Measurements from ENCODE around the gene TICAM1. TPM values are rescaled to one million over a fixed set of nuclear protein-coding genes. Genes with fewer than 3 reads are reported as not detected.
"Not testable (repeated sequence)": the region's sequence is repeated elsewhere in the genome, so short reads cannot be mapped to it uniquely, and the experiment has no call there.

Gene TICAM1
- total and polyA plus RNA-seq, 2 donors from 2014 or later = 9.9 to 23.0 TPM

GRCh38 chr19:4839192-4839591 lies 7.7 kb upstream of the TICAM1 start:
- Histone ChIP-seq H3K4me1 (ENCODE audit: control insufficient read depth in 2 of 3, insufficient read depth in 2 of 3, low read depth in 1 of 3, low read length in 3 of 3) (no peaks in the 10 kb centered on the region), H3K27ac (ENCODE audit: low read depth in 2 of 2, low read length in 2 of 2) (no peak overlapping the region), H3K36me3 (ENCODE audit: control insufficient read depth in 2 of 3, insufficient read depth in 3 of 3, low read length in 3 of 3) (no peaks in the 10 kb centered on the region), H3K9ac (ENCODE audit: low read length in 3 of 3) (no peak overlapping the region), H3K9me3 (ENCODE audit: control insufficient read depth in 2 of 3, insufficient read depth in 1 of 3, low read length in 3 of 3) (no peaks in the 10 kb centered on the region), H3K4me3 (ENCODE audit: low read length in 3 of 3) (no peak overlapping the region), H3K27me3 (ENCODE audit: control insufficient read depth, insufficient read depth, low read length) (no peaks in the 10 kb centered on the region)
- intact Hi-C loops (cut with DNase I) = no loop called here
- DNase-seq = peak in 1 of 5 donors; percentile 74
- TF ChIP-seq CTCF (IDR thresholded peaks at IDR 0.05; ENCODE audit: borderline replicate concordance, extremely low read depth, insufficient read depth) = no peak
- FAIRE-seq = no peak

GRCh38 chr19:4832776-4833175 lies 1.3 kb upstream of the TICAM1 start:
- DNase-seq = no peak
- Histone ChIP-seq H3K4me1 (ENCODE audit: control insufficient read depth in 2 of 3, insufficient read depth in 2 of 3, low read depth in 1 of 3, low read length in 3 of 3) (peaks cover 0 to 6% (median 0%) of the 10 kb centered on the region in 3 donors), H3K36me3 (ENCODE audit: control insufficient read depth in 2 of 3, insufficient read depth in 3 of 3, low read length in 3 of 3) (no peaks in the 10 kb centered on the region), H3K27ac (ENCODE audit: low read depth in 2 of 2, low read length in 2 of 2) (no peak overlapping the region), H3K27me3 (ENCODE audit: control insufficient read depth, insufficient read depth, low read length) (no peaks in the 10 kb centered on the region), H3K9ac (ENCODE audit: low read length in 3 of 3) (no peak overlapping the region), H3K9me3 (ENCODE audit: control insufficient read depth in 2 of 3, insufficient read depth in 1 of 3, low read length in 3 of 3) (no peaks in the 10 kb centered on the region), H3K4me3 (ENCODE audit: low read length in 3 of 3) (no peak overlapping the region)
- no peak for TF ChIP-seq CTCF (IDR thresholded peaks at IDR 0.05; ENCODE audit: borderline replicate concordance, extremely low read depth, insufficient read depth)
- no peak for FAIRE-seq
- intact Hi-C loops (cut with DNase I) = no loop called here

- Histone ChIP-seq H3K4me3 (ENCODE audit: low read length in 3 of 3) (peak overlapping the region; percentile 40 to 84 (median 84)), H3K27ac (ENCODE audit: low read depth in 2 of 2, low read length in 2 of 2) (peak overlapping the region; percentile 89 to 92), H3K9ac (ENCODE audit: low read length in 3 of 3) (peak overlapping the region in 2 of 3 donors; percentile 27 to 91)
- H3K4me1 ChIP-seq (ENCODE audit: control insufficient read depth in 2 of 3, insufficient read depth in 2 of 3, low read depth in 1 of 3, low read length in 3 of 3); FAIRE-seq; intact Hi-C loops (cut with DNase I); H3K9me3 ChIP-seq (ENCODE audit: control insufficient read depth in 2 of 3, insufficient read depth in 1 of 3, low read length in 3 of 3); H3K36me3 ChIP-seq (ENCODE audit: control insufficient read depth in 2 of 3, insufficient read depth in 3 of 3, low read length in 3 of 3); DNase-seq; H3K27me3 ChIP-seq (ENCODE audit: control insufficient read depth, insufficient read depth, low read length): not testable (repeated sequence)
These were observed 448 bp upstream of the TICAM1 start for GRCh38 chr19:4831979-4832340.

- no peak for FAIRE-seq
- Histone ChIP-seq H3K36me3 (ENCODE audit: control insufficient read depth in 2 of 3, insufficient read depth in 3 of 3, low read length in 3 of 3) (no peaks in the 10 kb centered on the region), H3K4me1 (ENCODE audit: control insufficient read depth in 2 of 3, insufficient read depth in 2 of 3, low read depth in 1 of 3, low read length in 3 of 3) (peaks cover 0 to 6% (median 0%) of the 10 kb centered on the region in 3 donors), H3K9ac (ENCODE audit: low read length in 3 of 3) (peak overlapping the region; percentile 13 to 91 (median 27)), H3K27me3 (ENCODE audit: control insufficient read depth, insufficient read depth, low read length) (no peaks in the 10 kb centered on the region), H3K27ac (ENCODE audit: low read depth in 2 of 2, low read length in 2 of 2) (peak overlapping the region; percentile 89 to 92), H3K9me3 (ENCODE audit: control insufficient read depth in 2 of 3, insufficient read depth in 1 of 3, low read length in 3 of 3) (no peaks in the 10 kb centered on the region), H3K4me3 (ENCODE audit: low read length in 3 of 3) (peak overlapping the region; percentile 40 to 84 (median 84))
- no peak for DNase-seq
- TF ChIP-seq CTCF (IDR thresholded peaks at IDR 0.05; ENCODE audit: borderline replicate concordance, extremely low read depth, insufficient read depth) = no peak
- intact Hi-C loops (cut with DNase I) = no loop called here
These were observed 695 bp downstream of the TICAM1 start for GRCh38 chr19:4830768-4831265.
